SU-DHL-6 (cell line): Measurements from ENCODE around the gene TTLL9.
"Not testable (repeated sequence)": the region's sequence is repeated elsewhere in the genome, so short reads cannot be mapped to it uniquely, and the experiment has no call there.

Experiments
- H2AFZ ChIP-seq: fragments of 200-600 bp; sonication (generic); 2 replicates; pipeline ENCODE4 v1.6.1; 2014; ENCODE audit warnings: low read depth, mild to moderate bottlenecking, moderate library complexity, mixed read lengths, antibody characterized with exemption, low read length; ENCODE audit not compliant: severe bottlenecking
- H3F3A ChIP-seq: fragments of 200-600 bp; shearing (Covaris generic); 2 replicates; pipeline ENCODE4 v1.6.0; 2016; ENCODE audit warnings: antibody characterized with exemption, mild to moderate bottlenecking; ENCODE audit not compliant: insufficient read depth
- H3K27ac ChIP-seq: fragments of 200-600 bp; sonication (generic); 2 replicates; pipeline ENCODE4 v1.5.1; 2016; ENCODE audit warnings: low read depth, mild to moderate bottlenecking, low read length, moderate library complexity, mixed read lengths
- H3K27me3 ChIP-seq: fragments of 200-600 bp; sonication (generic), shearing (Covaris generic); 2 replicates; pipeline ENCODE4 v1.6.0; 2014; ENCODE audit warnings: mild to moderate bottlenecking, low read length
- H3K36me3 ChIP-seq: fragments of 200-600 bp; sonication (generic); 2 replicates; pipeline ENCODE4 v1.6.1; 2014; ENCODE audit warnings: mild to moderate bottlenecking, low read length, mixed read lengths
- H3K4me2 ChIP-seq: fragments of 300-600, 200-600 bp; shearing (Covaris generic), sonication (generic); 2 replicates; pipeline ENCODE4 v1.6.0; 2014; ENCODE audit warnings: low read length, low read depth, mild to moderate bottlenecking; ENCODE audit not compliant: poor library complexity, severe bottlenecking
- H3K4me3 ChIP-seq: fragments of 200-600 bp; sonication (generic); 2 replicates; pipeline ENCODE4 v1.5.1; 2014; ENCODE audit warnings: antibody characterized with exemption, low read length, mild to moderate bottlenecking, mixed read lengths; ENCODE audit not compliant: insufficient read depth, poor library complexity, severe bottlenecking
- H3K79me2 ChIP-seq: fragments of 200-600 bp; sonication (generic); 2 replicates; pipeline ENCODE4 v1.6.1; 2014; ENCODE audit warnings: mild to moderate bottlenecking, low read length, moderate library complexity; ENCODE audit not compliant: insufficient read depth
- H3K9ac ChIP-seq: fragments of 200-600 bp; sonication (generic); 2 replicates; pipeline ENCODE4 v1.7.0; 2014; ENCODE audit warnings: mild to moderate bottlenecking, low read length
- H3K9me2 ChIP-seq: fragments of 200-600 bp; sonication (generic); replicated peaks from 2 replicates; pipeline ENCODE4 v1.6.1; 2014; ENCODE audit warnings: low read length; ENCODE audit not compliant: insufficient read depth
- H3K9me3 ChIP-seq: fragments of 200-600 bp; sonication (generic); 2 replicates; pipeline ENCODE4 v1.6.1; 2014; ENCODE audit warnings: low read length, mixed read lengths; ENCODE audit not compliant: insufficient read depth
- H4K20me1 ChIP-seq: fragments of 200-600 bp; sonication (generic); 2 replicates; pipeline ENCODE4 v1.6.1; 2014; ENCODE audit warnings: low read depth, mild to moderate bottlenecking, antibody characterized with exemption, low read length, moderate library complexity, mixed read lengths
- EZH2phosphoT487 ChIP-seq: fragments of 200-600 bp; sonication (generic), shearing (Covaris generic); conservative IDR thresholded peaks from 2 replicates; pipeline ENCODE4 v1.6.1; 2018; ENCODE audit warnings: mild to moderate bottlenecking, antibody characterized with exemption, low read length, moderate library complexity, mixed read lengths
- TF ChIP-seq, protein P1 (sequence below): fragments of 200-600 bp; sonication (generic); IDR thresholded peaks from one replicate; pipeline ENCODE4 v1.5.1; 2017; ENCODE audit warnings: antibody characterized with exemption, mild to moderate bottlenecking, low read length, moderate library complexity; ENCODE audit not compliant: insufficient read depth, poor library complexity, severe bottlenecking

Gene TTLL9

DNA sequence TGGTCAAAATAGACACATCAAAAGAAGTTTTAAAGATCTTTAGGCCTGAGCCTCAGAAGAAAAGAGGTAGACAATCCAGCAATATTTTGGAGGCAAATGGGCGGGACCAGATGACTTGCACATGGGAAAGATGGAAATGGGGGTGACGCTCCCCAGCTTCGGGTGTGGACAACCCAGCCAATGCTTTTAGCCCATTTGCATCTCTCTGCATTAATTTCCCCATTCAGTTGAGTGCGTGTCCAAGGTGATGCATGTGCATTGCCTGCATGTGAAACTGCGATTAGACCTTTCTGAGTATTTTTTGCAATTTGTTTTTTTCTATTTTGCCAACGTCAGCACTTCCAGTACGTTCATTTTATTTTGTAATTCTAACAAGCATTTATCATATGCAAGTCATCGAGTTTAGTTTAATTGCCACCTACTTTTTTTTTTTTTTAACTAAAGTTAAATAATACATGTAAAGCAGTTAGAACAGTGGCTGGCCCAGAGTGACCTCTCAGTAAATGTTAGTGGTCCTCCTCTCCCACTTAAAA is 57.3 kb downstream of the TTLL9 start:
- Histone ChIP-seq H3K36me3 (no peaks in the 10 kb centered on the region), H3K27ac (no peak overlapping the region), H3K9me3 (no peaks in the 10 kb centered on the region), H4K20me1 (no peaks in the 10 kb centered on the region), H3K79me2 (no peaks in the 10 kb centered on the region), H3F3A (no peaks in the 10 kb centered on the region), H3K4me2 (no peak overlapping the region), H3K9me2 (no peaks in the 10 kb centered on the region), H3K27me3 (peaks cover 2% of the 10 kb centered on the region; the same call in 1 of the 2 replicates), H3K9ac (no peak overlapping the region), H3K4me3 (no peak overlapping the region), H2AFZ (no peak overlapping the region)
- TF ChIP-seq, protein P1, sequence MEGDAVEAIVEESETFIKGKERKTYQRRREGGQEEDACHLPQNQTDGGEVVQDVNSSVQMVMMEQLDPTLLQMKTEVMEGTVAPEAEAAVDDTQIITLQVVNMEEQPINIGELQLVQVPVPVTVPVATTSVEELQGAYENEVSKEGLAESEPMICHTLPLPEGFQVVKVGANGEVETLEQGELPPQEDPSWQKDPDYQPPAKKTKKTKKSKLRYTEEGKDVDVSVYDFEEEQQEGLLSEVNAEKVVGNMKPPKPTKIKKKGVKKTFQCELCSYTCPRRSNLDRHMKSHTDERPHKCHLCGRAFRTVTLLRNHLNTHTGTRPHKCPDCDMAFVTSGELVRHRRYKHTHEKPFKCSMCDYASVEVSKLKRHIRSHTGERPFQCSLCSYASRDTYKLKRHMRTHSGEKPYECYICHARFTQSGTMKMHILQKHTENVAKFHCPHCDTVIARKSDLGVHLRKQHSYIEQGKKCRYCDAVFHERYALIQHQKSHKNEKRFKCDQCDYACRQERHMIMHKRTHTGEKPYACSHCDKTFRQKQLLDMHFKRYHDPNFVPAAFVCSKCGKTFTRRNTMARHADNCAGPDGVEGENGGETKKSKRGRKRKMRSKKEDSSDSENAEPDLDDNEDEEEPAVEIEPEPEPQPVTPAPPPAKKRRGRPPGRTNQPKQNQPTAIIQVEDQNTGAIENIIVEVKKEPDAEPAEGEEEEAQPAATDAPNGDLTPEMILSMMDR: no peak
- no peak for TF ChIP-seq EZH2phosphoT487

DNA sequence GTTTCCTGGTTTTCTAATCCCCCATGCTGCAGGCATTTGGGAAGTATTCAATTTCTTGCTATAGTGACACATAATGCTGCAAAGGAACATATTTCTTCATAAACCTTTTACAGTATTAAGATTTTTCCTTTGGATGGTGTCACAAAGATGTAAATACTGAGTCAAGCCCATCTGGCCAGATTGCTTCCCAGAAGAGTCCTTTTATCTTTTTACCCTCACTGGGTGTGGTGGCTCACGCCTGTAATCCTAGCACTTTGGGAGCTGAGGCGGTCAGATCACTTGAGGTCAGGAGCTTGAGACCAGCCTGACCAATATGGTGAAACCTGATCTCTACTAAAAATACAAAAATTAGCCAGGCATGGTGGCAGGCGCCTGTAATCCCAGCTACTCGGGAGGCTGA is 59.2 kb downstream of the TTLL9 start:
- H4K20me1 ChIP-seq, H3K79me2 ChIP-seq, H3K9me2 ChIP-seq, H3K27me3 ChIP-seq, H3F3A ChIP-seq, H3K9me3 ChIP-seq, H2AFZ ChIP-seq, H3K27ac ChIP-seq, H3K4me3 ChIP-seq, H3K9ac ChIP-seq, H3K36me3 ChIP-seq, H3K4me2 ChIP-seq: not testable (repeated sequence)

DNA sequence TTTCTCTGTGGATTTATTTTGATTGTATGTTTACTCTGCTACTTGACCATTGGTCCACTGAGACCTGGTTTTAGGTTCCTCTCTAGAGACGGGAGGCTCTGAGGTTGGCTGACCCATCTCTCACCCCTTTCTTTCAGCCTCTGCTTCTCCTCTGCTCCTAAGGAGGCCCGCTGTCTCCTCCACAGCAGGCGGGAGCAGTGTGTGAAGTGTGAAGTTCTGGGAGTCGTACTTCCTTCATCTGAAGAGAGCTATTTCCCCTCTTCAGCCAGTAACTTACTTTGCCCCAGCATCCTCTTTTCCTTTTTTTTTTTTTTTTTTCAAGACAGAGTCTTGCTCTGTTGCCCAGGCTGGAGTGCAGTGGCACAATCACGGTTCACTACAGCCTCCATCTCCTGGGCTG is 60.3 kb downstream of the TTLL9 start:
- Histone ChIP-seq H3K9ac (no peak overlapping the region), H3K36me3 (no peaks in the 10 kb centered on the region), H4K20me1 (no peaks in the 10 kb centered on the region), H3K4me3 (no peak overlapping the region), H3K27ac (no peak overlapping the region), H2AFZ (no peak overlapping the region), H3K79me2 (no peaks in the 10 kb centered on the region), H3K27me3 (peaks cover 2% of the 10 kb centered on the region; the same call in 1 of the 2 replicates), H3K9me3 (no peaks in the 10 kb centered on the region), H3F3A (no peaks in the 10 kb centered on the region), H3K4me2 (no peak overlapping the region), H3K9me2 (no peaks in the 10 kb centered on the region)
- no peak for TF ChIP-seq EZH2phosphoT487
- TF ChIP-seq, protein P1: no peak

DNA sequence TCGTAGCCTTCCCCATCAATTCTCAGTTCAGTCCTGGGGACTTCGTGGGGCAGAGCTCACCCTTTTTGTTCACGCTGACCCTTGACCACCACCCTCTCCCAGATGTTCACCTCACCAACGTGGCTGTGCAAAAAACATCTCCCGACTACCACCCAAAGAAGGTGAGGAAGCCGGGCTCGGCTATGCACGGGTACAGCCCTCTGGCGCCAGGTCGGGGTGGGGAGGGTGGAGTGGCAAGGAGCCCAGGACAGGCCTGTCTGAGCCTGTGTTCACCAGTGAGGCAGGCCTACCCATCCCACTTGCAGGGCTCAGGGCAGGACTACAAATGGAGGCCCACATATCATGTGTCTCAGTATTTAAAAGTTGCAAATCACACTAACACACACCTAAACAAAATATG is 63.3 kb downstream of the TTLL9 start:
- TF ChIP-seq, protein P1: no peak
- TF ChIP-seq EZH2phosphoT487: no peak
- Histone ChIP-seq H3K4me3 (no peak overlapping the region), H3K27me3 (no peaks in the 10 kb centered on the region), H2AFZ (no peak overlapping the region), H3K9ac (no peak overlapping the region), H3K27ac (no peak overlapping the region), H3K9me3 (no peaks in the 10 kb centered on the region), H3K79me2 (no peaks in the 10 kb centered on the region), H3K9me2 (no peaks in the 10 kb centered on the region), H3K4me2 (no peak overlapping the region), H4K20me1 (no peaks in the 10 kb centered on the region), H3K36me3 (no peaks in the 10 kb centered on the region), H3F3A (no peaks in the 10 kb centered on the region)
